ENCODE measurements around the gene PLCG2. TPM values are rescaled to one million over a fixed set of nuclear protein-coding genes. Genes with fewer than 3 reads are reported as not detected.

PLCG2 gene
- total RNA-seq, 4 donors from 2014 or later: 5.3 to 15.8 (median 9.5) TPM

DNA sequence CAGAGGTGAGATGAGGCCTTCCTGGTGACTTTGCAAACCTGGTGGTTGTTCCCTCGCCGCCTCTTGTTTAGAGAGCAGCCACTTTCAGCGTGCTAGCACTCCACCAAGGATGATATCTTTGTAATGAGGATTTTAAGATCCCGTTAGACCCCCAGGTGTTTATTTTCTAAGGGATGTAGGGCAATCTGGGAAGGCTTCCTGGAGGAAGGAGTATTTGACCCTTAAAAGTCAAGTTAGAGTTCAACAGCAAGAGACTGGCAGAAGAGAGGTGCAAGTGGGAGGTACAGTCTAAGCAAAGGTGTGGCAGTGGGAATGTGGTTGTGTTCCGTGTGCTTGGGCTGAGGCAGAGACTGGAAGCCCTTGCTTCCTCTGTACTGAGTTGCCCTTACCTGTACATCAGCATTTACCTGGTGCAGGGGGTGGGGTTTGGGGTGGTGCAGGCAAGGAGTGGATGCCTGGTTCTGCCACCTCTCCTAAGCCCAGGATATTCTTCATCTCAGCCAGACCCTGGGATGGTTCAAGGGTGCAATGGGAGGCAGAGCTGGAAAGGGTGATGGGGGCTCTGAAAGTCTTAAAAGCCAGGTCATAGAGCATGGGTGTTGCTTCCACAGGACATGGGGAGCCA lies 148.6 kb downstream of the PLCG2 start:
- intact Hi-C loops (cut with DNase I): no loop called here
- Histone ChIP-seq H3K27ac (peak overlapping the region in 1 of 4 donors; percentile 56), H3K27me3 (no peaks in the 10 kb centered on the region), H3K9me3 (no peaks in the 10 kb centered on the region), H3K4me3 (no peak overlapping the region), H3K4me1 (peaks cover 8 to 21% (median 8%) of the 10 kb centered on the region in 3 donors), H3K36me3 (peaks cover 0 to 41% (median 0%) of the 10 kb centered on the region in 3 donors)
- DNase-seq: no peak
- WGBS, 2 donors: 80 to 85% methylated on average over 4 to 5 of the region's 5 CpGs
- TF ChIP-seq POLR2A (IDR thresholded peaks at IDR 0.05): no peak
- TF ChIP-seq, protein P1, sequence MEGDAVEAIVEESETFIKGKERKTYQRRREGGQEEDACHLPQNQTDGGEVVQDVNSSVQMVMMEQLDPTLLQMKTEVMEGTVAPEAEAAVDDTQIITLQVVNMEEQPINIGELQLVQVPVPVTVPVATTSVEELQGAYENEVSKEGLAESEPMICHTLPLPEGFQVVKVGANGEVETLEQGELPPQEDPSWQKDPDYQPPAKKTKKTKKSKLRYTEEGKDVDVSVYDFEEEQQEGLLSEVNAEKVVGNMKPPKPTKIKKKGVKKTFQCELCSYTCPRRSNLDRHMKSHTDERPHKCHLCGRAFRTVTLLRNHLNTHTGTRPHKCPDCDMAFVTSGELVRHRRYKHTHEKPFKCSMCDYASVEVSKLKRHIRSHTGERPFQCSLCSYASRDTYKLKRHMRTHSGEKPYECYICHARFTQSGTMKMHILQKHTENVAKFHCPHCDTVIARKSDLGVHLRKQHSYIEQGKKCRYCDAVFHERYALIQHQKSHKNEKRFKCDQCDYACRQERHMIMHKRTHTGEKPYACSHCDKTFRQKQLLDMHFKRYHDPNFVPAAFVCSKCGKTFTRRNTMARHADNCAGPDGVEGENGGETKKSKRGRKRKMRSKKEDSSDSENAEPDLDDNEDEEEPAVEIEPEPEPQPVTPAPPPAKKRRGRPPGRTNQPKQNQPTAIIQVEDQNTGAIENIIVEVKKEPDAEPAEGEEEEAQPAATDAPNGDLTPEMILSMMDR (IDR thresholded peaks at IDR 0.05): no peak

- TF ChIP-seq, protein P1 (IDR thresholded peaks at IDR 0.05): no peak
- TF ChIP-seq POLR2A (IDR thresholded peaks at IDR 0.05): no peak
- intact Hi-C loops (cut with DNase I): no loop called here
- Histone ChIP-seq H3K27ac (peak overlapping the region; percentile 56 to 78 (median 62)), H3K27me3 (no peaks in the 10 kb centered on the region), H3K4me3 (no peak overlapping the region), H3K36me3 (peaks cover 0 to 36% (median 0%) of the 10 kb centered on the region in 3 donors), H3K9me3 (no peaks in the 10 kb centered on the region), H3K4me1 (peaks cover 6 to 16% (median 8%) of the 10 kb centered on the region in 3 donors)
- WGBS, 2 donors: 84 to 86% methylated on average over 16 of the region's 16 CpGs
- no peak for DNase-seq
Measured at GRCh38 chr16:81928271-81928918, 149.3 kb downstream of the PLCG2 start.

DNA sequence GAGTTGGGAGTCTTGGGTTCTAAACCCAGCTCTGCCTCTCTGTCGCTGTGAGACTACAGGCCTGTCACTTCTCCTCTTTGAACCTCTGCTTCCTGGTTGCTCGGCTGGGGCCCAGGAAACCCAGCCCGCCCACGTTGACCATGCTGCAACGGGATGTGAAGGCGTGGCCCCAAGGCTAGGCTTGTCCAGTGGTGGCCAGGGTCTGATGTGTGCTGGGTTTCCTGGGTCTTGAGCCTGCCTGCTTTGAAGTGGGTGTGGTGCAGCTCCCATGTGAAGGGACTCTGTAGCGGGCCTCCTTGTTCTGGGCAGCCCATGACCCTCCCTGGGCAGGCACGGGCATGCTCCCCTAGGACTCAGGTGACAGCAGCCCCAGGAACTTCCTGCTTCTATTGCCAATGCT lies 149.9 kb downstream of the PLCG2 start:
- TF ChIP-seq POLR2A (IDR thresholded peaks at IDR 0.05): no peak
- TF ChIP-seq, protein P1 (IDR thresholded peaks at IDR 0.05): no peak
- H3K36me3 ChIP-seq: peaks cover 0 to 30% (median 0%) of the 10 kb centered on the region in 3 donors
- no peaks in the 10 kb centered on the region for H3K27me3 ChIP-seq
- no peaks in the 10 kb centered on the region for H3K9me3 ChIP-seq
- H3K4me1 ChIP-seq: peaks cover 6 to 16% (median 8%) of the 10 kb centered on the region in 3 donors
- H3K4me3 ChIP-seq: no peak overlapping the region
- WGBS, 2 donors: 21 to 24% methylated on average over 5 to 7 of the region's 8 CpGs
- H3K27ac ChIP-seq: peak overlapping the region; percentile 56 to 78 (median 62)
- no peak for DNase-seq
- intact Hi-C loops (cut with DNase I): no loop called here

- no peak for DNase-seq
- H3K27ac ChIP-seq: peak overlapping the region in 3 of 4 donors; percentile 56 to 78 (median 64)
- peaks cover 0 to 25% (median 0%) of the 10 kb centered on the region in 3 donors for H3K36me3 ChIP-seq
- no peak overlapping the region for H3K4me3 ChIP-seq
- no peak for TF ChIP-seq POLR2A (IDR thresholded peaks at IDR 0.05)
- TF ChIP-seq, protein P1 (IDR thresholded peaks at IDR 0.05): no peak
- H3K4me1 ChIP-seq: peaks cover 6 to 16% (median 8%) of the 10 kb centered on the region in 3 donors
- no peaks in the 10 kb centered on the region for H3K27me3 ChIP-seq
- no peaks in the 10 kb centered on the region for H3K9me3 ChIP-seq
- intact Hi-C loops (cut with DNase I): no loop called here
Measured at GRCh38 chr16:81929841-81930240, 150.8 kb downstream of the PLCG2 start.

DNA sequence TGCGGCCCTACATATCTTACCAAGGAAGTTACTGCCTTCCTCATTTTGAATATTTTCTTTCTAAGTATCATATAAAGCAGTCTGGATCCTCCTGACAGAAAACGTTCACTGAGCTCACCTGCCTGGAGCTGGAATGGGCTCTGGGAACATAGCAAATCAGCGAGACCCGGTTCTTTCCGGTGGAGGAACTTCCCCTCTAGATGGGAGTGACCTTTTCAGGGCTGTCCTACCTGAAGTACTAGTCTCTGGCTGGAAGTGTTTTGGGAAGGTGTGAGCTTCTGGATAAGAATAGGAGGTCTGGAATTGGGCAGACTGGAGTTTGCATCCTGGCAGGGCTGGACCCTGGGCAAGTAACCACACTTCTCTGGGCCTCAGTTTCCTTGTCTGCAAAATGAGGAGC lies 152.8 kb downstream of the PLCG2 start:
- Histone ChIP-seq H3K9me3 (no peaks in the 10 kb centered on the region), H3K27me3 (no peaks in the 10 kb centered on the region), H3K4me1 (peaks cover 6 to 19% (median 8%) of the 10 kb centered on the region in 3 donors), H3K27ac (no peak overlapping the region), H3K36me3 (peaks cover 0 to 46% (median 0%) of the 10 kb centered on the region in 3 donors), H3K4me3 (no peak overlapping the region)
- intact Hi-C loops (cut with DNase I): no loop called here
- no peak for DNase-seq
- 93 to 94% methylated on average over 3 to 5 of the region's 5 CpGs for WGBS, 2 donors
- TF ChIP-seq, protein P1 (IDR thresholded peaks at IDR 0.05): no peak
- no peak for TF ChIP-seq POLR2A (IDR thresholded peaks at IDR 0.05)
